Measurements from ENCODE around the gene DIP2C. TPM values are rescaled to one million over a fixed set of nuclear protein-coding genes. Genes with fewer than 3 reads are reported as not detected.

DIP2C gene
- total and polyA plus RNA-seq, 7 experiments from 2014 or later = 1.1 to 8.7 (median 4.5) TPM

DNA sequence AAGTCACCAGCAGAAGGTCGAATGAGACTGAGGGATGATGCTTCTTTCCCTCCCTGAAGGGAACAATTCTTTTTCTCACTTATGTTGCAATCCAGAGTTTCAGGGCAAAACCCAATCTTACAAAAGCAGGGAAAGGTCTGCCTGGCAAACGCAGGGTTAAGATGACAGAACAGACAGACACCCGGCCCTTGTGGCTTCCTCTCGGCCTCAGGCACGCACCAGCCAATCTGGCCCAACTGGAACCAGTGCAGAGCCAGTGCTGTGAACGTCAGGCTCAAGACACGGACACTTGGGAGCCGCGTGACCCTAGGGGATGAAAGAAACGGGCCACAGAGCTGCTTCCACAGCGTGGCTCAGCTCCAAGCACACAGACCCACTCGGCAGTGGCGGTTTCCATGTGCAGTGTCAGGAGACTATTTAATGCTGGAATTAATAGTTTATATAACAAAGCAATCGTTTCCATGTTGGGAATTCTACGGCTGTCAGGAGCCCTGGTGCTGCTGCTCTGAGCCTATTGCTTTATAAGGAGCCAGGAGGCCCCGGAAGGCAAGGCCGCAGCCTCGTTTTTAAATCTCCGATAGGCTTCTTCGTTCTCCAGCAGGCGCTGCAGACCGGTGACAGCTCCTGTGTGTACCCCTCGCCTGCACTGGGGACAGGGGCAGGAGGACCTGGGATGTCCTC lies 198.4 kb downstream of the DIP2C start:
- Histone ChIP-seq H3K4me1 (ENCODE audit: control insufficient read depth in 2 of 2, insufficient read depth in 2 of 2, low read length in 2 of 2) (no peaks in the 10 kb centered on the region), H3K27me3 (ENCODE audit: control insufficient read depth in 2 of 2, insufficient read depth in 2 of 2, low read length in 2 of 2) (no peaks in the 10 kb centered on the region), H3K9me3 (ENCODE audit: control insufficient read depth in 2 of 3, low read length in 3 of 3) (no peaks in the 10 kb centered on the region), H3K4me3 (ENCODE audit: low read length) (no peak overlapping the region), H3K36me3 (ENCODE audit: control insufficient read depth in 2 of 3, insufficient read depth in 3 of 3, low read length in 3 of 3) (no peaks in the 10 kb centered on the region), H3K27ac (ENCODE audit: low read depth, low read length) (no peak overlapping the region)
- CTCF ChIA-PET = no interaction called here
- Mint-ChIP-seq H3K36me3 (no peaks in the 10 kb centered on the region), H3K4me1 (peaks cover 0 to 12% (median 5%) of the 10 kb centered on the region in 7 donors), H3K4me3 (no peak overlapping the region), H3K27ac (no peak overlapping the region), H3K9me3 (peaks cover 0 to 2% (median 0%) of the 10 kb centered on the region in 11 donors), H3K27me3 (peaks cover 4 to 12% (median 9%) of the 10 kb centered on the region in 5 donors)
- intact Hi-C loops (cut with micrococcal nuclease) = no loop called here
- DNase-seq = no peak
- POLR2A ChIA-PET = no interaction called here
- no peak for ATAC-seq

GRCh38 chr10:490256-490655 lies 199.2 kb downstream of the DIP2C start:
- peaks cover 0 to 2% (median 0%) of the 10 kb centered on the region in 11 donors for H3K9me3 Mint-ChIP-seq
- no peak overlapping the region for H3K4me3 Mint-ChIP-seq
- H3K27ac Mint-ChIP-seq = no peak overlapping the region
- Histone ChIP-seq H3K4me1 (ENCODE audit: control insufficient read depth in 2 of 2, insufficient read depth in 2 of 2, low read length in 2 of 2) (no peaks in the 10 kb centered on the region), H3K27me3 (ENCODE audit: control insufficient read depth in 2 of 2, insufficient read depth in 2 of 2, low read length in 2 of 2) (no peaks in the 10 kb centered on the region), H3K9me3 (ENCODE audit: control insufficient read depth in 2 of 3, low read length in 3 of 3) (no peaks in the 10 kb centered on the region), H3K4me3 (ENCODE audit: low read length) (no peak overlapping the region), H3K36me3 (ENCODE audit: control insufficient read depth in 2 of 3, insufficient read depth in 3 of 3, low read length in 3 of 3) (no peaks in the 10 kb centered on the region), H3K27ac (ENCODE audit: low read depth, low read length) (no peak overlapping the region)
- peaks cover 1 to 16% (median 6%) of the 10 kb centered on the region in 7 donors for H3K4me1 Mint-ChIP-seq
- H3K36me3 Mint-ChIP-seq = no peaks in the 10 kb centered on the region
- POLR2A ChIA-PET = no interaction called here
- DNase-seq (no peak), ATAC-seq (no peak)
- intact Hi-C loops (cut with micrococcal nuclease) = no loop called here
- CTCF ChIA-PET = no interaction called here
- H3K27me3 Mint-ChIP-seq = peaks cover 4 to 12% (median 9%) of the 10 kb centered on the region in 5 donors

DNA sequence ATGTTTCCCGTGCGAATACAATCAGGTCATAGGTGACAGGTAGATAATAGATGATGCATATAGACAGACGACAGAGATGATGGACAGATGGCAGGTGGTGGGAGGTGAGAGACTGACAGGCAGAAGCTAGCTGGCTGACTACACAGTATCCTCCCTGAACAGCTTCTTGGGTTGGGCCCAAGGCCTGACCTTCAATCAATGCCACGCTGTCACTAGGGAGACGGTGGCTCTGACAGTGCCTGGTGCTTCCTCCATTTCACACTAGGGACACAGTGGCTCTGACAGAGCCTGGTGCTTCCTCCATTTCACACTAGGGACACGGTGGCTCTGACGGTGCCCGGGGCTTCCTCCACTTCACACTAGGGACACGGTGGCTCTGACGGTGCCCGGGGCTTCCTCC lies 200.1 kb downstream of the DIP2C start:
- H3K27me3 ChIP-seq (ENCODE audit: control insufficient read depth in 2 of 2, insufficient read depth in 2 of 2, low read length in 2 of 2) = no peaks in the 10 kb centered on the region
- DNase-seq (no peak), ATAC-seq (no peak)
- no peak overlapping the region for H3K27ac ChIP-seq (ENCODE audit: low read depth, low read length)
- CTCF ChIA-PET = no interaction called here
- Mint-ChIP-seq H3K27ac (peak overlapping the region in 2 of 9 donors; percentile 59 to 71), H3K27me3 (peaks cover 4 to 11% (median 8%) of the 10 kb centered on the region in 5 donors), H3K4me3 (no peak overlapping the region), H3K9me3 (peaks cover 0 to 2% (median 0%) of the 10 kb centered on the region in 11 donors), H3K4me1 (peaks cover 4 to 16% (median 6%) of the 10 kb centered on the region in 7 donors), H3K36me3 (no peaks in the 10 kb centered on the region)
- no peaks in the 10 kb centered on the region for H3K36me3 ChIP-seq (ENCODE audit: control insufficient read depth in 2 of 3, insufficient read depth in 3 of 3, low read length in 3 of 3)
- intact Hi-C loops (cut with micrococcal nuclease) = loop anchor here in 1 of 2 donors (10.0 kb wide), 1 partner anchor 555 kb away; the partner anchor contains the start of gene IDI1
- no peak overlapping the region for H3K4me3 ChIP-seq (ENCODE audit: low read length)
- H3K4me1 ChIP-seq (ENCODE audit: control insufficient read depth in 2 of 2, insufficient read depth in 2 of 2, low read length in 2 of 2) = no peaks in the 10 kb centered on the region
- no peaks in the 10 kb centered on the region for H3K9me3 ChIP-seq (ENCODE audit: control insufficient read depth in 2 of 3, low read length in 3 of 3)
- POLR2A ChIA-PET = no interaction called here

DNA sequence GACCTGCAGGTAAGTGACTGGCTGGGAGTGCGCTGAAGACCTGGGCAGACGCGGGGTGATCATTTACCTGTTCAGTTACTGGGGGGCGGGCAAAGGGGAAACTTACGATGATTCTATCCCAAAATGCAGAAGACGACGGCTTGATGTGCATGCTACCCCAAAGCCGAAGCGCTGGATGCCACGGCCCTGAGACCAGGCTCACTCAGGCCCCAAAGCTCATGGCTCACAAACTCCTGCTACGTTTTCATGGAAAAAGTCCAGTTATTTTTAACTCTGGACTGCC lies 200.6 kb downstream of the DIP2C start:
- H3K36me3 Mint-ChIP-seq = no peaks in the 10 kb centered on the region
- no peak overlapping the region for H3K4me3 ChIP-seq (ENCODE audit: low read length)
- POLR2A ChIA-PET = no interaction called here
- peaks cover 4 to 11% (median 5%) of the 10 kb centered on the region in 5 donors for H3K27me3 Mint-ChIP-seq
- H3K27ac ChIP-seq (ENCODE audit: low read depth, low read length) = no peak overlapping the region
- no peak for ATAC-seq
- peak overlapping the region in 1 of 9 donors; percentile 71 for H3K27ac Mint-ChIP-seq
- CTCF ChIA-PET = no interaction called here
- H3K9me3 Mint-ChIP-seq = peaks cover 0 to 2% (median 0%) of the 10 kb centered on the region in 11 donors
- no peaks in the 10 kb centered on the region for H3K4me1 ChIP-seq (ENCODE audit: control insufficient read depth in 2 of 2, insufficient read depth in 2 of 2, low read length in 2 of 2)
- intact Hi-C loops (cut with micrococcal nuclease) = loop anchor here in 1 of 2 donors (10.0 kb wide), 1 partner anchor 556 kb away; the partner anchor contains the start of gene IDI1
- H3K4me3 Mint-ChIP-seq = no peak overlapping the region
- H3K27me3 ChIP-seq (ENCODE audit: control insufficient read depth in 2 of 2, insufficient read depth in 2 of 2, low read length in 2 of 2) = no peaks in the 10 kb centered on the region
- H3K4me1 Mint-ChIP-seq = peaks cover 5 to 21% (median 9%) of the 10 kb centered on the region in 7 donors
- no peak for DNase-seq
- H3K9me3 ChIP-seq (ENCODE audit: control insufficient read depth in 2 of 3, low read length in 3 of 3) = no peaks in the 10 kb centered on the region
- no peaks in the 10 kb centered on the region for H3K36me3 ChIP-seq (ENCODE audit: control insufficient read depth in 2 of 3, insufficient read depth in 3 of 3, low read length in 3 of 3)

DNA sequence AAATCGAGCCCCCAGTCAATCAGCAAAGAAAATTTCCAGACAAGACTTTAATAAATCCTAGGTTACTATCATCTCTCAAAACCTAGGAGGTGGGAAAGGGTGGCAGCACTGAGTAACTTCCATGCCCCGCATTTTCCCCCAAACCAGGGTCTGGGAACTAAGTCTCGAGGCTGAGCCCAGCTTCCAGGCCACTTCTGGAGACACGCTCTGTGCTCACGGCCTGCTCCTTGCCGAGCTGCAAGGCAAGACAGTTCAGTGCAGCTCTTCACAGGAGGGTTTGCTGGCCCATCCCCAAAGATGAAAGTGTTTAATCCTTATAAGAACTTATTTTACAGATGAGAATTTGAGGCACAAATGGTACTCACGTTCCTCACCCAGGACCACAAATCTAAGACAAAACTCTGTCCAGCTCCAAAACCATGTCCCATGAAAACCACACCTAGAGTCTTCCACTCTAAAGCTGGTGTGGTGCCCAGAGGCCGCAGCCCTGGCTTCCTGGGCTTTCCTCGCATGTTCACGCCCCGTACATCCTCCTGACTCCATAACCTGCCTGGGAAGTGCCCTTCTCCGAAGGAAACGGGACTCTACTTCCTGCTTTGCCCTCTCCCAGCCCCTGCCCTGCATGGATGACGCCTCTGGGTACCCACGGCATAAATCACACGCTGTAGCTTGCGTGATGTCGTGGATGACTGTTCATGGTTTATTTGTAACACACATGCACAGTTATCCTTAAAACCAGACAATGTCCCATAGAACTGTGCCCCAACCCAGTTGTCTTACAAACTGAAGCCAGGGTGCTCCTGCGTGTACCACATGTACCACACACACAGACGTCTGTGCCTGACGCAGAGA lies 201.2 kb downstream of the DIP2C start:
- Mint-ChIP-seq H3K4me3 (no peak overlapping the region), H3K27ac (no peak overlapping the region), H3K27me3 (peaks cover 3 to 9% (median 5%) of the 10 kb centered on the region in 5 donors), H3K9me3 (peaks cover 0 to 2% (median 0%) of the 10 kb centered on the region in 11 donors), H3K36me3 (no peaks in the 10 kb centered on the region), H3K4me1 (peaks cover 5 to 21% (median 10%) of the 10 kb centered on the region in 7 donors)
- ChIA-PET CTCF (no interaction called here), POLR2A (interaction anchor here (0.9 to 1.6 kb wide), 3 partner anchors 22 to 38 kb away, joined by 3 to 7 read pairs (median 4); no protein-coding TSS in a partner anchor)
- Histone ChIP-seq H3K27ac (ENCODE audit: low read depth, low read length) (no peak overlapping the region), H3K27me3 (ENCODE audit: control insufficient read depth in 2 of 2, insufficient read depth in 2 of 2, low read length in 2 of 2) (no peaks in the 10 kb centered on the region), H3K36me3 (ENCODE audit: control insufficient read depth in 2 of 3, insufficient read depth in 3 of 3, low read length in 3 of 3) (no peaks in the 10 kb centered on the region), H3K4me1 (ENCODE audit: control insufficient read depth in 2 of 2, insufficient read depth in 2 of 2, low read length in 2 of 2) (no peaks in the 10 kb centered on the region), H3K4me3 (ENCODE audit: low read length) (no peak overlapping the region), H3K9me3 (ENCODE audit: control insufficient read depth in 2 of 3, low read length in 3 of 3) (no peaks in the 10 kb centered on the region)
- no peak for ATAC-seq
- DNase-seq = no peak
- intact Hi-C loops (cut with micrococcal nuclease) = loop anchor here in 1 of 2 donors (10.0 kb wide), 1 partner anchor 556 kb away; the partner anchor contains the start of gene IDI1

GRCh38 chr10:486666-487322 lies 202.7 kb downstream of the DIP2C start:
- no peaks in the 10 kb centered on the region for H3K36me3 ChIP-seq (ENCODE audit: control insufficient read depth in 2 of 3, insufficient read depth in 3 of 3, low read length in 3 of 3)
- POLR2A ChIA-PET = interaction anchor here (0.7 to 1.6 kb wide), 7 partner anchors 10 to 37 kb away, joined by 3 to 7 read pairs (median 4); no protein-coding TSS in a partner anchor
- CTCF ChIA-PET = no interaction called here

More at GRCh38 chr10:486666-487322, 202.7 kb downstream of the DIP2C start:
- no peaks in the 10 kb centered on the region for H3K4me1 ChIP-seq (ENCODE audit: control insufficient read depth in 2 of 2, insufficient read depth in 2 of 2, low read length in 2 of 2)
- Mint-ChIP-seq H3K36me3 (no peaks in the 10 kb centered on the region), H3K4me3 (peak overlapping the region in 9 of 10 donors; percentile 49 to 95 (median 81)), H3K27me3 (peaks cover 0 to 4% (median 0%) of the 10 kb centered on the region in 5 donors), H3K9me3 (peaks cover 0 to 2% (median 0%) of the 10 kb centered on the region in 11 donors), H3K4me1 (peaks cover 5 to 25% (median 13%) of the 10 kb centered on the region in 7 donors), H3K27ac (peak overlapping the region; percentile 87 to 99 (median 94))
- no peaks in the 10 kb centered on the region for H3K27me3 ChIP-seq (ENCODE audit: control insufficient read depth in 2 of 2, insufficient read depth in 2 of 2, low read length in 2 of 2)
- intact Hi-C loops (cut with micrococcal nuclease) = loop anchor here in 1 of 2 donors (10.0 kb wide), 1 partner anchor 558 kb away; the partner anchor contains the start of gene IDI1
- no peak for ATAC-seq
- no peaks in the 10 kb centered on the region for H3K9me3 ChIP-seq (ENCODE audit: control insufficient read depth in 2 of 3, low read length in 3 of 3)
- DNase-seq = peak in 1 of 9 donors; percentile 16
- no peak overlapping the region for H3K4me3 ChIP-seq (ENCODE audit: low read length)
- peak overlapping the region; percentile 76 for H3K27ac ChIP-seq (ENCODE audit: low read depth, low read length)
